GM18505 (cell line): ENCODE results near the gene ZFP36L1.

Source experiments
- ATAC-seq: cut with Tn5 transposase; IDR thresholded peaks from one replicate; pipeline ENCODE4 v1.9.1; 2021; ENCODE audit not compliant: unreplicated experiment
- POLR2A ChIP-seq: IDR thresholded peaks from 4 replicates; pipeline ENCODE4 v1.6.1; 2011; ENCODE audit warnings: borderline replicate concordance; ENCODE audit not compliant: insufficient read depth, insufficient read length; ENCODE audit errors: extremely low read depth

ZFP36L1 gene, protein sequence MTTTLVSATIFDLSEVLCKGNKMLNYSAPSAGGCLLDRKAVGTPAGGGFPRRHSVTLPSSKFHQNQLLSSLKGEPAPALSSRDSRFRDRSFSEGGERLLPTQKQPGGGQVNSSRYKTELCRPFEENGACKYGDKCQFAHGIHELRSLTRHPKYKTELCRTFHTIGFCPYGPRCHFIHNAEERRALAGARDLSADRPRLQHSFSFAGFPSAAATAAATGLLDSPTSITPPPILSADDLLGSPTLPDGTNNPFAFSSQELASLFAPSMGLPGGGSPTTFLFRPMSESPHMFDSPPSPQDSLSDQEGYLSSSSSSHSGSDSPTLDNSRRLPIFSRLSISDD

GRCh38 chr14:68792979-68793733 is at the start of gene ZFP36L1:
TSS of gene ZFP36L1 (minus strand) at chr14:68793067. CDS start at chr14:68792938, 129 bp downstream.
- peak; percentile 99 for TF ChIP-seq POLR2A
- ATAC-seq = peak; percentile 31

GRCh38 chr14:68842298-68842697 is 49.4 kb upstream of the ZFP36L1 start:
- no peak for TF ChIP-seq POLR2A
- ATAC-seq = no peak

DNA sequence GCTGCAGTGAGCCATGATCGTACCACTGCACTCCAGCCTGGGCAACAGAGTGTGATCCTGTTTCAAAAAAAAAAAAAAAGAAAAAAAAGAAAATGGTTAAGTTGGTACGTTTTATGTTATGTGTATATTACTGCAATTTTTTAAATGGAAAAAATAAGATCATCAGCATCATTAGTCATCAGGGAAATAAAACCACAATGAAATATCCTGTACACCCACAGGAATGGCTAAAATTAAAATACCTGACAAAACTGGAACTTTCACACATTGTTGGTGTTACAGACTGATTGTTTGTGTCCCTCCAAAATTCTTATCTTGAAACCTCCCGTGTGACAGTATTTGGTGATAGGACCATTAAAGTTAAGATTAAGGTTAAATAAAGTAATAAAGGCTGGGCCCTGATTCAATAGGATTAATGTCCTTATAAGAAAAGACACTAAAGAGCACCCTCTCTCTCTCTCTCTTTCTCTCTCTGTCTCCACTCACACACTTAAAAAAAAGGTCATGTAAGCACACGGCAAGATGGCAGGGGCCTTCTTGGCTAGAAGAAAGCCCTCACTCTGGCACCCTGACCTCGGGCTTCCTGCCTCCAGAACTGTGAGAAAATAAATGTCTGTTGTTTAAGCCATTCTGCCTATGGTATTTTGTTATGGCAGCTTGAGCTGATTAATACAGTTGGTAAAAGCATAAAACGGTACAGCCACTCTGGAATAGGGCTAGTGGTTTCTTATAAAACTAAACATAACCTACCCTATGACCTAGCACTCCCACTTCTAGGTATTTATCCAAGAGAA is 48.3 kb upstream of the ZFP36L1 start:
- ATAC-seq = no peak

GRCh38 chr14:68840454-68840853 is 47.6 kb upstream of the ZFP36L1 start:
- TF ChIP-seq POLR2A = no peak
- ATAC-seq = no peak

More for the DNA sequence above, 48.3 kb upstream of the ZFP36L1 start:
- no peak for TF ChIP-seq POLR2A

GRCh38 chr14:68836082-68836481 is 43.2 kb upstream of the ZFP36L1 start:
- TF ChIP-seq POLR2A = no peak
- ATAC-seq = no peak

- ATAC-seq = no peak
- TF ChIP-seq POLR2A = no peak
Measured at GRCh38 chr14:68834816-68835215, 41.9 kb upstream of the ZFP36L1 start.

DNA sequence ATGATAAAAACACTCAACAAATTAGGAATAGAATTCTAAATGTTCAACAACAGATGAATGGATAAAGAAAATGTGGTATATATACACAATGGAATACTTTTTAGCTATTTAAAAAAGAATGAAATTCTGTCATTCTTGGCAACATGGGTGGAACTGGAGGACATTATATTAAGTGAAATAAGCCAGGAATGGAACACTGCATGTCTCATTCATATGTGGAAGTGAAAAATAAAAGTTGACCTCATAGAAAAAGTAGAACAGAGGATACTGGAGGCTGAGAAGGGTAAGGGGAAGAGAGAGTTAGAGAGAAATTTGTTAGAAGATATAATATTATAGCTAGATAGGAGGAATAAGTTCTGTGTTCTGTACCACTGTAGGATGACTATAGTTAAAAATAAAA is 35.8 kb upstream of the ZFP36L1 start:
- TF ChIP-seq POLR2A = no peak
- ATAC-seq = no peak

- no peak for TF ChIP-seq POLR2A
- ATAC-seq = no peak
Measured at GRCh38 chr14:68825729-68826128, 32.9 kb upstream of the ZFP36L1 start.

- no peak for TF ChIP-seq POLR2A
- ATAC-seq = no peak
Measured at GRCh38 chr14:68824517-68825347, 31.9 kb upstream of the ZFP36L1 start.

GRCh38 chr14:68824207-68824516 is 31.3 kb upstream of the ZFP36L1 start:
- no peak for ATAC-seq

DNA sequence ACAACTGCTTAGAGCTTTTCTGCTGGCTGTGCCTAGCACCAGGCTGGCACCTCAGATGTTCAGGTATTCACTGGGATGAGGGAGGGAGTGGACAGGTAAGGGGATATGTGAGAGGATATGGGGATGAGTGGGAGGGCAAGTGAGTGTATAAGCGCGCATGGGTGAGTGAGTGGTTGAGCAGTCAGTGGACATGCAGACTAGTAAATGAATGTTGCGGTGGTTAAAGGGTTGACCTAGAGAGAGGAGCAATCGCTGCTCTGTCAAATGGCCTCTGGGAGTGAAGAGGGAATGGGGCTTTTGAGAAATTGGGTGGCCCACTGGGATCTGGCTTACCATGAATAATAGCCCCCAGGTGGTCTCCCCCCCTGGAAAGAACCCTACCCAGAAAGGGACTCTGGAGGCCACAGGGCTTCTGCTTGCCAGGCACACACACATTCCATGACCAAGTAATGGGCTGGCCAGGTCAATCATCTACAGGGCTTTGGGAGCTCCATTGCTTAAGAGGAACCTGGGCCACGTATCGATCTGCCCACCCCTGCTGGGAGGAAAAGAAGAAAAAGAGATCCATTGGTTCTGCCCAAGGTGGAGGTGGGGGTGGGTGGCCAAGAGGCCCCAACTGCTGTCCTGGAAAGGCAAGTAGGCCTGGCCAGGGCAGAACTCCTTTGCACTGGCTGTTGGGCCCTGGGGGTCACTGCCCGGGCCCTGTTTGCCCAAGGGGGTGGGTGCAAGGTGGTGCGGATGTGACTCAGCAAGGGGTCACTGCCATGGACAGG is 30.8 kb upstream of the ZFP36L1 start:
- ATAC-seq = no peak
- TF ChIP-seq POLR2A = no peak

More at GRCh38 chr14:68824207-68824516, 31.3 kb upstream of the ZFP36L1 start:
- no peak for TF ChIP-seq POLR2A

GRCh38 chr14:68822926-68823325 is 30.1 kb upstream of the ZFP36L1 start:
- TF ChIP-seq POLR2A = no peak
- no peak for ATAC-seq
